HepG2 (cell line): ENCODE data around the gene INO80E. TPM values are rescaled to one million over a fixed set of nuclear protein-coding genes. Genes with fewer than 3 reads are reported as not detected.

ENCODE experiments used
- CBX5 ChIP-seq: sonication (generic); formaldehyde crosslinking; IDR thresholded peaks from 2 replicates; pipeline ENCODE4 v1.4.0; 2020; ENCODE audit warnings: missing genetic modification reagents, borderline replicate concordance
- CEBPG ChIP-seq: IDR thresholded peaks from 2 replicates; pipeline ENCODE4 v1.6.1; 2016
- CTCF ChIP-seq: sonication (generic); formaldehyde crosslinking; IDR thresholded peaks from 2 replicates; pipeline ENCODE4 v1.5.0; 2020; ENCODE audit warnings: mild to moderate bottlenecking, missing genetic modification reagents, moderate library complexity
- ERF ChIP-seq: IDR thresholded peaks from 2 replicates; pipeline ENCODE4 v1.6.1; 2018; ENCODE audit warnings: missing biosample characterization, missing genetic modification reagents
- FOXJ3 ChIP-seq: sonication (generic); formaldehyde crosslinking; IDR thresholded peaks from 2 replicates; pipeline ENCODE4 v1.4.0; 2020; ENCODE audit warnings: missing genetic modification reagents, mild to moderate bottlenecking, borderline replicate concordance
- HMGXB4 ChIP-seq, 2 experiments: sonication (generic) in 1 of 2; formaldehyde crosslinking in 1 of 2; IDR thresholded peaks; 2 replicates each; pipeline versions ENCODE4 v1.4.0 to v1.6.1; 2018 to 2020; ENCODE audit warnings: missing genetic modification reagents in 2 of 2, borderline replicate concordance in 1 of 2, low read depth in 1 of 2, mild to moderate bottlenecking in 1 of 2, missing biosample characterization in 1 of 2
- HNF4G ChIP-seq, 2 experiments: sonication (generic) in 1 of 2; formaldehyde crosslinking in 1 of 2; IDR thresholded peaks; 2 replicates each; pipeline versions ENCODE4 v1.4.0 to v1.6.1; 2011 to 2020; ENCODE audit warnings: borderline replicate concordance in 2 of 2, low read depth in 2 of 2, mild to moderate bottlenecking in 2 of 2, low read length in 1 of 2, missing genetic modification reagents in 1 of 2, moderate library complexity in 1 of 2
- HOXD1 ChIP-seq: sonication (generic); formaldehyde crosslinking; IDR thresholded peaks from 2 replicates; pipeline ENCODE4 v1.5.0; 2020; ENCODE audit warnings: missing genetic modification reagents
- IRF2 ChIP-seq: IDR thresholded peaks from 2 replicates; pipeline ENCODE4 v1.6.1; 2018; ENCODE audit warnings: missing genetic modification reagents, missing compliant biosample characterization
- MAFG ChIP-seq: sonication (generic); formaldehyde crosslinking; IDR thresholded peaks from 2 replicates; pipeline ENCODE4 v1.5.1; 2020; ENCODE audit warnings: mild to moderate bottlenecking, missing genetic modification reagents
- MED1 ChIP-seq: sonication (generic); formaldehyde crosslinking; IDR thresholded peaks from 2 replicates; pipeline ENCODE4 v1.4.0; 2020; ENCODE audit warnings: missing genetic modification reagents
- MEF2D ChIP-seq: sonication (generic); formaldehyde crosslinking; IDR thresholded peaks from 2 replicates; pipeline ENCODE4 v1.5.1; 2020; ENCODE audit warnings: mild to moderate bottlenecking, missing genetic modification reagents
- MZF1 ChIP-seq: sonication (generic); formaldehyde crosslinking; IDR thresholded peaks from 2 replicates; pipeline ENCODE4 v1.8.1; 2023; ENCODE audit warnings: mild to moderate bottlenecking, missing genetic modification reagents, borderline replicate concordance
- NFATC3 ChIP-seq: sonication (generic); formaldehyde crosslinking; IDR thresholded peaks from 2 replicates; pipeline ENCODE4 v1.5.1; 2020; ENCODE audit warnings: mild to moderate bottlenecking, missing genetic modification reagents
- RAD21 ChIP-seq: fragments of 450-650 bp; formaldehyde crosslinking; IDR thresholded peaks from 2 replicates; pipeline ENCODE4 v1.5.0; 2020; ENCODE audit warnings: mild to moderate bottlenecking
- RCOR2 ChIP-seq: IDR thresholded peaks from 2 replicates; pipeline ENCODE4 v1.6.1; 2016; ENCODE audit warnings: missing biosample characterization, missing genetic modification reagents
- SKI ChIP-seq: fragments of 450-650 bp; IDR thresholded peaks from one replicate; pipeline ENCODE4 v1.6.1; 2018; ENCODE audit warnings: mild to moderate bottlenecking; ENCODE audit not compliant: partially characterized antibody
- STAG1 ChIP-seq: sonication (generic); formaldehyde crosslinking; IDR thresholded peaks from 2 replicates; pipeline ENCODE4 v1.4.0; 2020; ENCODE audit warnings: missing genetic modification reagents
- SUZ12 ChIP-seq: fragments of 150-350 bp; IDR thresholded peaks from 2 replicates; pipeline ENCODE4 v1.6.1; 2014; ENCODE audit warnings: low read depth, low read length
- ZNF205 ChIP-seq: IDR thresholded peaks from 2 replicates; pipeline ENCODE4 v1.6.1; 2018; ENCODE audit warnings: missing biosample characterization, missing genetic modification reagents
- ZNF451 ChIP-seq: sonication (generic); formaldehyde crosslinking; IDR thresholded peaks from 2 replicates; pipeline ENCODE4 v1.5.0; 2020; ENCODE audit warnings: mild to moderate bottlenecking, missing genetic modification reagents
- ZNF547 ChIP-seq: sonication (generic); formaldehyde crosslinking; IDR thresholded peaks from 2 replicates; pipeline ENCODE4 v1.5.1; 2020; ENCODE audit warnings: mild to moderate bottlenecking, missing genetic modification reagents
- ZNF576 ChIP-seq: sonication (generic); formaldehyde crosslinking; IDR thresholded peaks from 2 replicates; pipeline ENCODE4 v1.4.0; 2020; ENCODE audit warnings: mild to moderate bottlenecking, missing genetic modification reagents
- ZNF644 ChIP-seq: IDR thresholded peaks from 2 replicates; pipeline ENCODE4 v1.6.1; 2016; ENCODE audit warnings: low read depth
- ZNF737 ChIP-seq: sonication (generic); formaldehyde crosslinking; IDR thresholded peaks from 2 replicates; pipeline ENCODE4 v1.5.0; 2020; ENCODE audit warnings: missing genetic modification reagents, mild to moderate bottlenecking, borderline replicate concordance
- ZSCAN5A ChIP-seq: sonication (generic); formaldehyde crosslinking; IDR thresholded peaks from 2 replicates; pipeline ENCODE4 v1.8.0; 2022; ENCODE audit warnings: mild to moderate bottlenecking, missing genetic modification reagents, borderline replicate concordance
- polyA plus RNA-seq, 8 experiments: library from polyadenylated mRNA; depleted of rRNA in 3 of 8; stranded (reverse) in 7 of 8; unstranded in 1 of 8; fragments of >200 nt; fragmentation: Illumina TruSeq in 4 of 8; extraction: Trizol in 4 of 8; gene quantifications; 2 replicates each; pipeline versions ENCODE4 v1.2.1 to v1.2.3, GENCODE V29; 2011 to 2016; ENCODE audit warnings: low read depth in 4 of 8, missing spikeins in 1 of 8, mixed read lengths in 1 of 8; ENCODE audit not compliant: insufficient read depth in 1 of 8
- total RNA-seq, 5 experiments: library from RNA; depleted of rRNA; stranded (reverse); fragments of >200 nt; fragmentation: Illumina TruSeq; extraction: Trizol; gene quantifications; 2 replicates each; pipeline ENCODE4 v1.2.3, GENCODE V29; 2016; ENCODE audit warnings: low read depth in 1 of 5

INO80E gene
- total and polyA plus RNA-seq, 2 of the 13 experiments (the other 11 are each of a cell fraction or from before 2014, with no cell fraction given), result 25.8 to 45.6 TPM

GRCh38 chr16:30032083-30032819, 36.2 kb downstream of the INO80E start (continued):
- peak; percentile 64 to 84; a peak in 3 of 4 replicates for TF ChIP-seq HMGXB4 (CRISPR knock-in tag; IDR thresholded peaks at IDR 0.05; ENCODE audit: borderline replicate concordance in 1 of 2, low read depth in 1 of 2)
- peak; percentile 46; the same call in 1 of the 2 replicates for TF ChIP-seq ERF
- no peak for TF ChIP-seq ZNF451 (CRISPR knock-in tag)
- peak; percentile 24; the same call in 1 of the 2 replicates for TF ChIP-seq MED1 (CRISPR knock-in tag)
- TF ChIP-seq FOXJ3 (CRISPR knock-in tag), result no peak
- TF ChIP-seq NFATC3 (CRISPR knock-in tag), result 0 out of 2 replicates have a peak, but pooled peaks have one; percentile 37
- no peak for TF ChIP-seq ZNF576
- peak; percentile 94 for TF ChIP-seq STAG1
- TF ChIP-seq SUZ12, result no peak
- TF ChIP-seq MAFG (CRISPR knock-in tag), result no peak
- no peak for TF ChIP-seq HOXD1 (CRISPR knock-in tag)
- TF ChIP-seq ZNF547 (CRISPR knock-in tag), result no peak
- peak; percentile 57; the same call in 1 of the 2 replicates for TF ChIP-seq RCOR2
- peak; percentile 13; the same call in 1 of the 2 replicates for TF ChIP-seq CEBPG (CRISPR knock-in tag)
- TF ChIP-seq RAD21 (CRISPR knock-in tag), result peak; percentile 85
- peak; percentile 10 for TF ChIP-seq SKI
- 0 out of 2 replicates have a peak, but pooled peaks have one; percentile 55 for TF ChIP-seq MEF2D (CRISPR knock-in tag)
- TF ChIP-seq ZSCAN5A (CRISPR knock-in tag), result peak; percentile 45; the same call in 1 of the 2 replicates
- TF ChIP-seq CTCF (CRISPR knock-in tag), result peak; percentile 97
- TF ChIP-seq CBX5 (CRISPR knock-in tag), result 0 out of 2 replicates have a peak, but pooled peaks have one; percentile 29
- no peak for TF ChIP-seq ZNF737 (CRISPR knock-in tag)
- TF ChIP-seq HNF4G (IDR thresholded peaks at IDR 0.05; ENCODE audit: borderline replicate concordance, low read depth, low read length), result 0 out of 2 replicates have a peak, but pooled peaks have one; percentile 57
- TF ChIP-seq HNF4G (CRISPR knock-in tag; IDR thresholded peaks at IDR 0.05; ENCODE audit: borderline replicate concordance, low read depth), result no peak
- TF ChIP-seq ZNF644, result no peak
- TF ChIP-seq MZF1 (CRISPR knock-in tag), result no peak
- TF ChIP-seq IRF2 (CRISPR knock-in tag), result peak; percentile 53; the same call in 1 of the 2 replicates
- 0 out of 2 replicates have a peak, but pooled peaks have one; percentile 32 for TF ChIP-seq ZNF205 (CRISPR knock-in tag)
